ENCODE measurements around the gene ARMCX4. TPM values are rescaled to one million over a fixed set of nuclear protein-coding genes. Genes with fewer than 3 reads are reported as not detected.

Gene ARMCX4
- total RNA-seq, 1 experiment from 2014 or later: 14.5 TPM

- ChIA-PET CTCF (interaction anchor here (0.5 kb wide), 1 partner anchor 433 kb away, joined by 3 read pairs; no protein-coding TSS in a partner anchor), POLR2A (no interaction called here)
- Mint-ChIP-seq H3K9me3 (no peaks in the 10 kb centered on the region), H3K27me3 (ENCODE audit: low read depth) (no peaks in the 10 kb centered on the region; the same call in 1 of the 2 replicates), H3K4me1 (peaks cover 14% of the 10 kb centered on the region), H3K4me3 (no peak overlapping the region), H3K27ac (no peak overlapping the region), H3K36me3 (peaks cover 15% of the 10 kb centered on the region; the same call in 1 of the 2 replicates)
- ATAC-seq (no peak), DNase-seq (ENCODE audit: low spot score) (no peak)
- TF ChIP-seq ZNF317 (CRISPR knock-in tag; IDR thresholded peaks at IDR 0.05; ENCODE audit: borderline replicate concordance, low read depth): no peak
- TF ChIP-seq ZMAT4 (CRISPR knock-in tag; IDR thresholded peaks at IDR 0.05): no peak
Measured at GRCh38 chrX:101488796-101489195, 3.5 kb downstream of the ARMCX4 start.

DNA sequence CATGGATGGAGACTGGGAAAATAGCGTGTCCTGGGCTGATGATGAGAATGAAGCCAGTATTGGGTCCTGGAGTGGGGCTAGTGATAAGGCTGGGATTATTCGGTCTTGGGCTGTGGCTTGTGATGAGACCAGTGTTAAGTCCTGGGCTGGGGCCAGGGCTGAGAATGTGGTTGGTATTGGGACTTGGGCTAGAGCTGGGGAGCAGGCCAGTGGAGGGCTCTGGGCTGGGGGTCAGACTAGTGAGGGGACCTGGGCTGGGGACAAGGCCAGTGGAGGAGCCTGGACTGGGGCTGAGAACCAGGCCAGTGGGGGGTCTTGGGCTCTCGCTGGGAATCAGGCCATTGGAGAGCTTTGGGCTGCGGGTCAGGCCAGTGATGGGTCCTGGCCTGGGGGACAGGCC, 6.7 kb downstream of the ARMCX4 start:
- DNase-seq (ENCODE audit: low spot score): no peak
- no peaks in the 10 kb centered on the region for H3K27me3 Mint-ChIP-seq (ENCODE audit: low read depth)
- no peak for ATAC-seq
- TF ChIP-seq ETV6 (CRISPR knock-in tag; IDR thresholded peaks at IDR 0.05): no peak
- TF ChIP-seq, protein P1, sequence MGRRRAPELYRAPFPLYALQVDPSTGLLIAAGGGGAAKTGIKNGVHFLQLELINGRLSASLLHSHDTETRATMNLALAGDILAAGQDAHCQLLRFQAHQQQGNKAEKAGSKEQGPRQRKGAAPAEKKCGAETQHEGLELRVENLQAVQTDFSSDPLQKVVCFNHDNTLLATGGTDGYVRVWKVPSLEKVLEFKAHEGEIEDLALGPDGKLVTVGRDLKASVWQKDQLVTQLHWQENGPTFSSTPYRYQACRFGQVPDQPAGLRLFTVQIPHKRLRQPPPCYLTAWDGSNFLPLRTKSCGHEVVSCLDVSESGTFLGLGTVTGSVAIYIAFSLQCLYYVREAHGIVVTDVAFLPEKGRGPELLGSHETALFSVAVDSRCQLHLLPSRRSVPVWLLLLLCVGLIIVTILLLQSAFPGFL (CRISPR knock-in tag; IDR thresholded peaks at IDR 0.05; ENCODE audit: borderline replicate concordance): no peak
- ChIA-PET POLR2A (no interaction called here), CTCF (no interaction called here)
- H3K4me3 Mint-ChIP-seq: no peak overlapping the region
- H3K36me3 Mint-ChIP-seq: peaks cover 15% of the 10 kb centered on the region; the same call in 1 of the 2 replicates
- no peaks in the 10 kb centered on the region for H3K4me1 Mint-ChIP-seq
- no peak overlapping the region for H3K27ac Mint-ChIP-seq
- H3K9me3 Mint-ChIP-seq: no peaks in the 10 kb centered on the region

- H3K9me3 Mint-ChIP-seq: no peaks in the 10 kb centered on the region
- no peak for DNase-seq (ENCODE audit: low spot score)
- no peak overlapping the region for H3K27ac Mint-ChIP-seq
- CTCF ChIA-PET: no interaction called here
- POLR2A ChIA-PET: no interaction called here
- H3K27me3 Mint-ChIP-seq (ENCODE audit: low read depth): no peaks in the 10 kb centered on the region
- peaks cover 10% of the 10 kb centered on the region; the same call in 1 of the 2 replicates for H3K36me3 Mint-ChIP-seq
- no peak overlapping the region for H3K4me3 Mint-ChIP-seq
- H3K4me1 Mint-ChIP-seq: no peaks in the 10 kb centered on the region
- no peak for ATAC-seq
- TF ChIP-seq ARID4B (CRISPR knock-in tag; IDR thresholded peaks at IDR 0.05; ENCODE audit: borderline replicate concordance) (no peak), MLX (CRISPR knock-in tag; IDR thresholded peaks at IDR 0.05) (no peak), SP1 (CRISPR knock-in tag; conservative IDR thresholded peaks at IDR 0.05) (no peak), JAZF1 (CRISPR knock-in tag; IDR thresholded peaks at IDR 0.05) (no peak), ZNF425 (CRISPR knock-in tag; conservative IDR thresholded peaks at IDR 0.05) (no peak), E2F4 (CRISPR knock-in tag; IDR thresholded peaks at IDR 0.05; ENCODE audit: borderline replicate concordance, low read depth) (no peak), FOXP1 (CRISPR knock-in tag; IDR thresholded peaks at IDR 0.05; ENCODE audit: borderline replicate concordance) (no peak), USF1 (CRISPR knock-in tag; IDR thresholded peaks at IDR 0.05) (no peak), KAT7 (CRISPR knock-in tag; IDR thresholded peaks at IDR 0.05; ENCODE audit: borderline replicate concordance) (no peak)
- TF ChIP-seq, protein P2, sequence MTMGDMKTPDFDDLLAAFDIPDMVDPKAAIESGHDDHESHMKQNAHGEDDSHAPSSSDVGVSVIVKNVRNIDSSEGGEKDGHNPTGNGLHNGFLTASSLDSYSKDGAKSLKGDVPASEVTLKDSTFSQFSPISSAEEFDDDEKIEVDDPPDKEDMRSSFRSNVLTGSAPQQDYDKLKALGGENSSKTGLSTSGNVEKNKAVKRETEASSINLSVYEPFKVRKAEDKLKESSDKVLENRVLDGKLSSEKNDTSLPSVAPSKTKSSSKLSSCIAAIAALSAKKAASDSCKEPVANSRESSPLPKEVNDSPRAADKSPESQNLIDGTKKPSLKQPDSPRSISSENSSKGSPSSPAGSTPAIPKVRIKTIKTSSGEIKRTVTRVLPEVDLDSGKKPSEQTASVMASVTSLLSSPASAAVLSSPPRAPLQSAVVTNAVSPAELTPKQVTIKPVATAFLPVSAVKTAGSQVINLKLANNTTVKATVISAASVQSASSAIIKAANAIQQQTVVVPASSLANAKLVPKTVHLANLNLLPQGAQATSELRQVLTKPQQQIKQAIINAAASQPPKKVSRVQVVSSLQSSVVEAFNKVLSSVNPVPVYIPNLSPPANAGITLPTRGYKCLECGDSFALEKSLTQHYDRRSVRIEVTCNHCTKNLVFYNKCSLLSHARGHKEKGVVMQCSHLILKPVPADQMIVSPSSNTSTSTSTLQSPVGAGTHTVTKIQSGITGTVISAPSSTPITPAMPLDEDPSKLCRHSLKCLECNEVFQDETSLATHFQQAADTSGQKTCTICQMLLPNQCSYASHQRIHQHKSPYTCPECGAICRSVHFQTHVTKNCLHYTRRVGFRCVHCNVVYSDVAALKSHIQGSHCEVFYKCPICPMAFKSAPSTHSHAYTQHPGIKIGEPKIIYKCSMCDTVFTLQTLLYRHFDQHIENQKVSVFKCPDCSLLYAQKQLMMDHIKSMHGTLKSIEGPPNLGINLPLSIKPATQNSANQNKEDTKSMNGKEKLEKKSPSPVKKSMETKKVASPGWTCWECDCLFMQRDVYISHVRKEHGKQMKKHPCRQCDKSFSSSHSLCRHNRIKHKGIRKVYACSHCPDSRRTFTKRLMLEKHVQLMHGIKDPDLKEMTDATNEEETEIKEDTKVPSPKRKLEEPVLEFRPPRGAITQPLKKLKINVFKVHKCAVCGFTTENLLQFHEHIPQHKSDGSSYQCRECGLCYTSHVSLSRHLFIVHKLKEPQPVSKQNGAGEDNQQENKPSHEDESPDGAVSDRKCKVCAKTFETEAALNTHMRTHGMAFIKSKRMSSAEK (CRISPR knock-in tag; IDR thresholded peaks at IDR 0.05; ENCODE audit: borderline replicate concordance): no peak
Measured at GRCh38 chrX:101493225-101493624, 8.0 kb downstream of the ARMCX4 start.

Data from WTC11 (cell line).